ENCODE data around the gene JPT2. TPM values are rescaled to one million over a fixed set of nuclear protein-coding genes. Genes with fewer than 3 reads are reported as not detected.

Gene JPT2
- total and polyA plus RNA-seq, 10 of the 15 experiments (the other 5 are each of a cell fraction or from before 2014, with no cell fraction given), result 11.7 to 78.4 (median 48.4) TPM

GRCh38 chr16:1691956-1692355 lies 13.9 kb downstream of the JPT2 start (continued):
- no peak for TF ChIP-seq ZBTB40 (IDR thresholded peaks at IDR 0.05; ENCODE audit: borderline replicate concordance)

GRCh38 chr16:1696863-1697262 lies 18.8 kb downstream of the JPT2 start:
- intact Hi-C loops (cut with micrococcal nuclease; ENCODE audit: unreplicated experiment) (no loop called here), in situ Hi-C loops (cut with MboI) (no loop called here)
- Histone ChIP-seq H3K4me3 (no peak overlapping the region), H4K20me1 (ENCODE audit: control insufficient read depth, insufficient read depth) (no peaks in the 10 kb centered on the region), H3K9me3 (replicated peaks; ENCODE audit: control insufficient read depth, insufficient read depth, low read length) (no peaks in the 10 kb centered on the region), H3K27ac (ENCODE audit: control insufficient read depth, insufficient read depth) (no peak overlapping the region), H2AFZ (ENCODE audit: control insufficient read depth, low read depth, low read length) (no peak overlapping the region), H3K36me3 (ENCODE audit: control insufficient read depth in 2 of 2, insufficient read depth in 2 of 2, low read length in 1 of 2) (peaks cover 26 to 28% of the 10 kb centered on the region in 2 experiments), H3K79me2 (ENCODE audit: control insufficient read depth, insufficient read depth, low read length) (no peaks in the 10 kb centered on the region), H3K9ac (ENCODE audit: control insufficient read depth, insufficient read depth, low read length) (no peak overlapping the region), H3K4me2 (ENCODE audit: control insufficient read depth, insufficient read depth) (no peak overlapping the region), H3K27me3 (replicated peaks in 1 of 2; ENCODE audit: control insufficient read depth in 2 of 2, insufficient read depth in 2 of 2, low read length in 1 of 2) (no peaks in the 10 kb centered on the region), H3K4me1 (ENCODE audit: control insufficient read depth, insufficient read depth, low read length) (no peaks in the 10 kb centered on the region)
- POLR2A ChIA-PET, result no interaction called here
- FAIRE-seq (no peak), DNase-seq (ENCODE audit: low read depth, low spot score) (no peak), ATAC-seq (no peak)
- SMC1A ChIA-PET (ENCODE audit: uncharacterized antibody, unreplicated experiment), result no interaction called here
- CTCF ChIA-PET, result no interaction called here
- no TSS peak for BruUV-seq (replicated peaks)
- RAD21 ChIA-PET (ENCODE audit: unreplicated experiment), result no interaction called here
- 97% methylated on average over 5 of the region's 5 CpGs for WGBS (ENCODE audit: insufficient coverage, insufficient replicate concordance, low lambda C conversion rate, missing lambda C conversion rate)
- TF ChIP-seq E2F8 (IDR thresholded peaks at IDR 0.05; ENCODE audit: low read depth, partially characterized antibody), result no peak
- TF ChIP-seq NFXL1 (IDR thresholded peaks at IDR 0.05; ENCODE audit: borderline replicate concordance), result no peak
- TF ChIP-seq NBN (IDR thresholded peaks at IDR 0.05), result no peak
- no peak for TF ChIP-seq HCFC1 (IDR thresholded peaks at IDR 0.05; ENCODE audit: low read length)
- TF ChIP-seq POLR2A (IDR thresholded peaks at IDR 0.05; ENCODE audit: low read depth, low read length), result no peak
- no peak for TF ChIP-seq REST (IDR thresholded peaks at IDR 0.05; ENCODE audit: low read depth, low read length)
- TF ChIP-seq BACH1 (IDR thresholded peaks at IDR 0.05; ENCODE audit: borderline replicate concordance), result no peak
- no peak for TF ChIP-seq USF1 (IDR thresholded peaks at IDR 0.05; ENCODE audit: borderline replicate concordance, extremely low read length, insufficient read depth, low read depth, low read length)
- no peak for TF ChIP-seq IKZF1 (conservative IDR thresholded peaks at IDR 0.05)
- no peak for TF ChIP-seq FOXK2 (IDR thresholded peaks at IDR 0.05)
- no peak for TF ChIP-seq STAT3 (IDR thresholded peaks at IDR 0.05; ENCODE audit: low read depth, low read length)
- TF ChIP-seq ZNF24 (IDR thresholded peaks at IDR 0.05), result no peak
- TF ChIP-seq RBBP5 (conservative IDR thresholded peaks at IDR 0.05), result no peak
